ENCODE results near the gene NLGN1. TPM values are rescaled to one million over a fixed set of nuclear protein-coding genes. Genes with fewer than 3 reads are reported as not detected.

The NLGN1 gene
- total RNA-seq, 1 experiment from 2014 or later = not detected

DNA sequence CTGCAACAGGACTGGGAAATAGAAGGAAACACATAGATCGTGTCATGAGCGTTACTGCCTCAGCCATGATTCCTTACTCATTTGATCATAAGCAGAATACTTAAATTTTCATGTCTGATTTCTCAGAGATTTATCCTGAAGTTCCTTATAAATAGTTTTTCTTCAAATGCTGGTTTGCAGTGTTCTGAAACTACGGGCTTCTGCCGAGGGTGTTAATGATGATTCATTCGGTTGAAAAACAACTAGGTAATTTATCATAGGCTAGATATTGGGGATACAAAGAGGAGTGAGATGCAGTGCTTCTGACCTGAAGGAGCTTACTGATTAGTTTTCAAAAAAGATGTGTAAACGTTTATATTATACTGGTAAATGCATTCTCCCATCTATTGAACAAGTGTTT is 428.9 kb downstream of the NLGN1 start:
- intact Hi-C loops (cut with micrococcal nuclease) = no loop called here
- Histone ChIP-seq H3K4me3 (replicated peaks in 1 of 2; ENCODE audit: low read depth in 1 of 2, low read length in 2 of 2) (no peak overlapping the region), H3K9me3 (ENCODE audit: control insufficient read depth in 1 of 2, insufficient read depth in 1 of 2, low read depth in 1 of 2, low read length in 2 of 2) (no peaks in the 10 kb centered on the region), H3K4me1 (ENCODE audit: control insufficient read depth in 1 of 2, insufficient read depth in 2 of 2, low read length in 2 of 2) (no peaks in the 10 kb centered on the region), H3K9me2 (ENCODE audit: insufficient read depth) (no peaks in the 10 kb centered on the region), H3K27me3 (ENCODE audit: insufficient read depth, low read length) (no peaks in the 10 kb centered on the region), H3K27ac (ENCODE audit: low read depth, low read length) (no peak overlapping the region), H3K79me2 (ENCODE audit: insufficient read depth, low read length) (no peaks in the 10 kb centered on the region), H3K36me3 (ENCODE audit: control insufficient read depth in 1 of 2, insufficient read depth in 2 of 2, low read length in 2 of 2) (no peaks in the 10 kb centered on the region), H3K9ac (ENCODE audit: low read length) (no peak overlapping the region), H4K20me1 (ENCODE audit: insufficient read depth) (no peaks in the 10 kb centered on the region), H2AFZ (ENCODE audit: low read depth, low read length, poor library complexity, severe bottlenecking) (no peak overlapping the region), H3K4me2 (ENCODE audit: low read length) (no peak overlapping the region)
- ChIA-PET POLR2A (no interaction called here), CTCF (no interaction called here), RAD21 (ENCODE audit: low non-redundant PET in 1 of 2, low total read pairs in 2 of 2, uncharacterized antibody in 2 of 2, unreplicated experiment in 2 of 2) (no interaction called here)
- ATAC-seq = no peak
- no peak for DNase-seq (ENCODE audit: low read depth, low spot score)
- BruUV-seq (replicated peaks) = no TSS peak
- TF ChIP-seq YY1 (IDR thresholded peaks at IDR 0.05; ENCODE audit: extremely low read depth, insufficient replicate concordance, low read depth, low read length) = no peak
- no peak for TF ChIP-seq SP1 (IDR thresholded peaks at IDR 0.05; ENCODE audit: low read depth)
- TF ChIP-seq EGR1 (IDR thresholded peaks at IDR 0.05; ENCODE audit: low read depth) = no peak
- no peak for TF ChIP-seq CEBPB (IDR thresholded peaks at IDR 0.05; ENCODE audit: low read depth)
- no peak for TF ChIP-seq RAD21 (IDR thresholded peaks at IDR 0.05; ENCODE audit: low read depth)
- no peak for TF ChIP-seq POLR2AphosphoS5 (IDR thresholded peaks at IDR 0.05; ENCODE audit: low read depth, low read length)
- no peak for TF ChIP-seq EZH2phosphoT487 (IDR thresholded peaks at IDR 0.05; ENCODE audit: borderline replicate concordance)
- TF ChIP-seq, protein P1, sequence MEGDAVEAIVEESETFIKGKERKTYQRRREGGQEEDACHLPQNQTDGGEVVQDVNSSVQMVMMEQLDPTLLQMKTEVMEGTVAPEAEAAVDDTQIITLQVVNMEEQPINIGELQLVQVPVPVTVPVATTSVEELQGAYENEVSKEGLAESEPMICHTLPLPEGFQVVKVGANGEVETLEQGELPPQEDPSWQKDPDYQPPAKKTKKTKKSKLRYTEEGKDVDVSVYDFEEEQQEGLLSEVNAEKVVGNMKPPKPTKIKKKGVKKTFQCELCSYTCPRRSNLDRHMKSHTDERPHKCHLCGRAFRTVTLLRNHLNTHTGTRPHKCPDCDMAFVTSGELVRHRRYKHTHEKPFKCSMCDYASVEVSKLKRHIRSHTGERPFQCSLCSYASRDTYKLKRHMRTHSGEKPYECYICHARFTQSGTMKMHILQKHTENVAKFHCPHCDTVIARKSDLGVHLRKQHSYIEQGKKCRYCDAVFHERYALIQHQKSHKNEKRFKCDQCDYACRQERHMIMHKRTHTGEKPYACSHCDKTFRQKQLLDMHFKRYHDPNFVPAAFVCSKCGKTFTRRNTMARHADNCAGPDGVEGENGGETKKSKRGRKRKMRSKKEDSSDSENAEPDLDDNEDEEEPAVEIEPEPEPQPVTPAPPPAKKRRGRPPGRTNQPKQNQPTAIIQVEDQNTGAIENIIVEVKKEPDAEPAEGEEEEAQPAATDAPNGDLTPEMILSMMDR (IDR thresholded peaks at IDR 0.05 in 2 of 3, conservative IDR thresholded peaks at IDR 0.05 in 1 of 3; ENCODE audit: borderline replicate concordance in 1 of 3, insufficient read depth in 1 of 3, low read depth in 2 of 3, low read length in 2 of 3) = no peak
- TF ChIP-seq TCF7L2 (IDR thresholded peaks at IDR 0.05; ENCODE audit: borderline replicate concordance, extremely low read depth, insufficient read depth, insufficient read length) = no peak
- TF ChIP-seq EZH2 (IDR thresholded peaks at IDR 0.05) = no peak
- no peak for TF ChIP-seq CBX3 (IDR thresholded peaks at IDR 0.05; ENCODE audit: low read depth)
- TF ChIP-seq, protein P2, sequence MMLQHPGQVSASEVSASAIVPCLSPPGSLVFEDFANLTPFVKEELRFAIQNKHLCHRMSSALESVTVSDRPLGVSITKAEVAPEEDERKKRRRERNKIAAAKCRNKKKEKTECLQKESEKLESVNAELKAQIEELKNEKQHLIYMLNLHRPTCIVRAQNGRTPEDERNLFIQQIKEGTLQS (IDR thresholded peaks at IDR 0.05) = no peak
- no peak for TF ChIP-seq ELF1 (IDR thresholded peaks at IDR 0.05; ENCODE audit: borderline replicate concordance, low read depth)
- TF ChIP-seq SIN3A (IDR thresholded peaks at IDR 0.05; ENCODE audit: low read depth) = no peak
- TF ChIP-seq, protein P3, sequence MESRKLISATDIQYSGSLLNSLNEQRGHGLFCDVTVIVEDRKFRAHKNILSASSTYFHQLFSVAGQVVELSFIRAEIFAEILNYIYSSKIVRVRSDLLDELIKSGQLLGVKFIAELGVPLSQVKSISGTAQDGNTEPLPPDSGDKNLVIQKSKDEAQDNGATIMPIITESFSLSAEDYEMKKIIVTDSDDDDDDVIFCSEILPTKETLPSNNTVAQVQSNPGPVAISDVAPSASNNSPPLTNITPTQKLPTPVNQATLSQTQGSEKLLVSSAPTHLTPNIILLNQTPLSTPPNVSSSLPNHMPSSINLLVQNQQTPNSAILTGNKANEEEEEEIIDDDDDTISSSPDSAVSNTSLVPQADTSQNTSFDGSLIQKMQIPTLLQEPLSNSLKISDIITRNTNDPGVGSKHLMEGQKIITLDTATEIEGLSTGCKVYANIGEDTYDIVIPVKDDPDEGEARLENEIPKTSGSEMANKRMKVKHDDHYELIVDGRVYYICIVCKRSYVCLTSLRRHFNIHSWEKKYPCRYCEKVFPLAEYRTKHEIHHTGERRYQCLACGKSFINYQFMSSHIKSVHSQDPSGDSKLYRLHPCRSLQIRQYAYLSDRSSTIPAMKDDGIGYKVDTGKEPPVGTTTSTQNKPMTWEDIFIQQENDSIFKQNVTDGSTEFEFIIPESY (IDR thresholded peaks at IDR 0.05; ENCODE audit: extremely low read depth, insufficient replicate concordance, low read length) = no peak
- TF ChIP-seq, protein P4, sequence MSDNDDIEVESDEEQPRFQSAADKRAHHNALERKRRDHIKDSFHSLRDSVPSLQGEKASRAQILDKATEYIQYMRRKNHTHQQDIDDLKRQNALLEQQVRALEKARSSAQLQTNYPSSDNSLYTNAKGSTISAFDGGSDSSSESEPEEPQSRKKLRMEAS (IDR thresholded peaks at IDR 0.05) = no peak
- no peak for TF ChIP-seq SRF (IDR thresholded peaks at IDR 0.05; ENCODE audit: low read depth)
- TF ChIP-seq JUND (IDR thresholded peaks at IDR 0.05) = no peak
- TF ChIP-seq, protein P5, sequence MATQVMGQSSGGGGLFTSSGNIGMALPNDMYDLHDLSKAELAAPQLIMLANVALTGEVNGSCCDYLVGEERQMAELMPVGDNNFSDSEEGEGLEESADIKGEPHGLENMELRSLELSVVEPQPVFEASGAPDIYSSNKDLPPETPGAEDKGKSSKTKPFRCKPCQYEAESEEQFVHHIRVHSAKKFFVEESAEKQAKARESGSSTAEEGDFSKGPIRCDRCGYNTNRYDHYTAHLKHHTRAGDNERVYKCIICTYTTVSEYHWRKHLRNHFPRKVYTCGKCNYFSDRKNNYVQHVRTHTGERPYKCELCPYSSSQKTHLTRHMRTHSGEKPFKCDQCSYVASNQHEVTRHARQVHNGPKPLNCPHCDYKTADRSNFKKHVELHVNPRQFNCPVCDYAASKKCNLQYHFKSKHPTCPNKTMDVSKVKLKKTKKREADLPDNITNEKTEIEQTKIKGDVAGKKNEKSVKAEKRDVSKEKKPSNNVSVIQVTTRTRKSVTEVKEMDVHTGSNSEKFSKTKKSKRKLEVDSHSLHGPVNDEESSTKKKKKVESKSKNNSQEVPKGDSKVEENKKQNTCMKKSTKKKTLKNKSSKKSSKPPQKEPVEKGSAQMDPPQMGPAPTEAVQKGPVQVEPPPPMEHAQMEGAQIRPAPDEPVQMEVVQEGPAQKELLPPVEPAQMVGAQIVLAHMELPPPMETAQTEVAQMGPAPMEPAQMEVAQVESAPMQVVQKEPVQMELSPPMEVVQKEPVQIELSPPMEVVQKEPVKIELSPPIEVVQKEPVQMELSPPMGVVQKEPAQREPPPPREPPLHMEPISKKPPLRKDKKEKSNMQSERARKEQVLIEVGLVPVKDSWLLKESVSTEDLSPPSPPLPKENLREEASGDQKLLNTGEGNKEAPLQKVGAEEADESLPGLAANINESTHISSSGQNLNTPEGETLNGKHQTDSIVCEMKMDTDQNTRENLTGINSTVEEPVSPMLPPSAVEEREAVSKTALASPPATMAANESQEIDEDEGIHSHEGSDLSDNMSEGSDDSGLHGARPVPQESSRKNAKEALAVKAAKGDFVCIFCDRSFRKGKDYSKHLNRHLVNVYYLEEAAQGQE (IDR thresholded peaks at IDR 0.05; ENCODE audit: low read depth) = no peak
- no peak for TF ChIP-seq POLR2A (IDR thresholded peaks at IDR 0.05; ENCODE audit: borderline replicate concordance, extremely low read depth, insufficient read depth, insufficient read length)
